Thoracic aorta (tissue), 2 donors: ENCODE data around the gene AP1B1. TPM values are rescaled to one million over a fixed set of nuclear protein-coding genes. Genes with fewer than 3 reads are reported as not detected.
A peak's percentile ranks its signal among the peaks of the same experiment; 100 is the strongest.
"Not testable (repeated sequence)": the region's sequence is repeated elsewhere in the genome, so short reads cannot be mapped to it uniquely, and the experiment has no call there.

ENCODE experiments used
- ATAC-seq: fragments of 150-250 bp; one replicate; pipeline ENCODE4 v1.8.0; 2017; ENCODE audit warnings: low read depth; ENCODE audit not compliant: insufficient number of reproducible peaks, low FRiP score
- DNase-seq: peaks from one replicate; pipeline ENCODE4 v3.0.0-alpha.2; 2020; ENCODE audit warnings: low spot score
- H3K27ac ChIP-seq, 2 donors: fragments of 200-600 bp; sonication (generic); 1 replicate in 1 of 2; 2 replicates in 1 of 2; pipeline ENCODE4 v1.5.1; 2016; ENCODE audit warnings: mild to moderate bottlenecking in 2 of 2, moderate library complexity in 2 of 2
- H3K27me3 ChIP-seq: fragments of 200-600 bp; sonication (generic); replicated peaks from 2 replicates; pipeline ENCODE4 v1.6.0; 2016; ENCODE audit warnings: mild to moderate bottlenecking; ENCODE audit not compliant: insufficient read depth
- H3K36me3 ChIP-seq: fragments of 200-600 bp; sonication (generic); one replicate; pipeline ENCODE4 v1.5.1; 2016
- H3K4me1 ChIP-seq, 2 donors: fragments of 200-600 bp; sonication (generic); 1 replicate in 1 of 2; 2 replicates in 1 of 2; pipeline versions ENCODE4 v1.5.1 to v1.6.0; 2016; ENCODE audit warnings: low read depth in 2 of 2, mild to moderate bottlenecking in 1 of 2; ENCODE audit not compliant: control insufficient read depth in 1 of 2
- H3K4me3 ChIP-seq: fragments of 200-600 bp; sonication (generic); 2 replicates; pipeline ENCODE4 v1.5.1; 2016; ENCODE audit warnings: mild to moderate bottlenecking
- H3K9me3 ChIP-seq: fragments of 200-600 bp; sonication (generic); 2 replicates; pipeline ENCODE4 v1.5.1; 2016
- CTCF ChIP-seq: fragments of 200-600 bp; sonication (generic); IDR thresholded peaks from one replicate; pipeline ENCODE4 v1.5.1; 2019; ENCODE audit warnings: antibody characterized with exemption
- total RNA-seq, 2 donors: library from RNA; depleted of rRNA; stranded (reverse); fragments of >200 nt; gene quantifications; one replicate each; pipeline versions ENCODE4 v1.1.0 to v1.2.3, GENCODE V29; 2016

Gene AP1B1
- total RNA-seq, 2 donors from 2014 or later = 59.5 to 73.1 TPM

GRCh38 chr22:29408940-29409339, 20.6 kb upstream of the AP1B1 start:
- ATAC-seq = no peak
- Histone ChIP-seq H3K9me3 (no peaks in the 10 kb centered on the region), H3K36me3 (no peaks in the 10 kb centered on the region), H3K4me3 (no peak overlapping the region), H3K27me3 (no peaks in the 10 kb centered on the region), H3K4me1 (no peaks in the 10 kb centered on the region), H3K27ac (no peak overlapping the region)
- no peak for TF ChIP-seq CTCF
- DNase-seq = no peak

GRCh38 chr22:29401538-29401937, 13.2 kb upstream of the AP1B1 start:
- DNase-seq, H3K4me1 ChIP-seq: not testable (repeated sequence)

GRCh38 chr22:29400576-29400975, 12.2 kb upstream of the AP1B1 start:
- no peak for TF ChIP-seq CTCF
- H3K9me3 ChIP-seq = no peaks in the 10 kb centered on the region
- no peaks in the 10 kb centered on the region for H3K27me3 ChIP-seq
- DNase-seq (no peak), ATAC-seq (no peak)
- H3K4me1 ChIP-seq = no peaks in the 10 kb centered on the region
- H3K4me3 ChIP-seq = no peak overlapping the region
- no peaks in the 10 kb centered on the region for H3K36me3 ChIP-seq
- H3K27ac ChIP-seq = no peak overlapping the region

More at GRCh38 chr22:29401538-29401937, 13.2 kb upstream of the AP1B1 start:
- not testable (repeated sequence) for H3K4me3 ChIP-seq, H3K9me3 ChIP-seq, H3K27me3 ChIP-seq, H3K27ac ChIP-seq, H3K36me3 ChIP-seq, ATAC-seq

- no peak for TF ChIP-seq CTCF
- Histone ChIP-seq H3K27ac (no peak overlapping the region), H3K36me3 (no peaks in the 10 kb centered on the region), H3K9me3 (no peaks in the 10 kb centered on the region), H3K27me3 (no peaks in the 10 kb centered on the region), H3K4me1 (no peaks in the 10 kb centered on the region), H3K4me3 (no peak overlapping the region)
- DNase-seq (no peak), ATAC-seq (no peak)
These were observed 9.4 kb upstream of the AP1B1 start for GRCh38 chr22:29397791-29398190.

- no peaks in the 10 kb centered on the region for H3K27me3 ChIP-seq
- no peaks in the 10 kb centered on the region for H3K9me3 ChIP-seq
- DNase-seq = no peak
- no peak overlapping the region for H3K27ac ChIP-seq
- no peaks in the 10 kb centered on the region for H3K36me3 ChIP-seq
- no peaks in the 10 kb centered on the region for H3K4me1 ChIP-seq
- no peak for TF ChIP-seq CTCF
- ATAC-seq = no peak
- no peak overlapping the region for H3K4me3 ChIP-seq
These were observed 7.8 kb upstream of the AP1B1 start for GRCh38 chr22:29396126-29396525.

GRCh38 chr22:29394931-29395581, 6.7 kb upstream of the AP1B1 start:
- Histone ChIP-seq H3K27ac (no peak overlapping the region), H3K36me3 (no peaks in the 10 kb centered on the region), H3K27me3 (no peaks in the 10 kb centered on the region), H3K4me3 (no peak overlapping the region), H3K4me1 (no peaks in the 10 kb centered on the region), H3K9me3 (no peaks in the 10 kb centered on the region)
- no peak for ATAC-seq
- no peak for DNase-seq
- peak; percentile 76 for TF ChIP-seq CTCF
